Peyer's patch (tissue), 4 donors: ENCODE results near the gene NPTN. TPM values are rescaled to one million over a fixed set of nuclear protein-coding genes. Genes with fewer than 3 reads are reported as not detected.
A peak's percentile ranks its signal among the peaks of the same experiment; 100 is the strongest.
"Not testable (repeated sequence)": the region's sequence is repeated elsewhere in the genome, so short reads cannot be mapped to it uniquely, and the experiment has no call there.

Source experiments
- DNase-seq, 3 donors: peaks; one replicate each; pipeline ENCODE4 v3.0.0-alpha.2; 2017 to 2019
- H3K27ac ChIP-seq, 4 donors: fragments of 200-600 bp; sonication (generic); one replicate each; pipeline ENCODE4 v1.5.1; 2016 to 2019
- H3K27me3 ChIP-seq, 2 donors: fragments of 200-600 bp; sonication (generic); one replicate each; pipeline ENCODE4 v1.5.1; 2019
- H3K36me3 ChIP-seq, 3 donors: fragments of 200-600 bp; sonication (generic); one replicate each; pipeline ENCODE4 v1.5.1; 2016 to 2019
- H3K4me1 ChIP-seq, 4 donors: fragments of 200-600 bp; sonication (generic); one replicate each; pipeline ENCODE4 v1.5.1; 2016 to 2019
- H3K4me3 ChIP-seq, 4 donors: fragments of 200-600 bp; sonication (generic); 1 replicate in 3 of 4; 2 replicates in 1 of 4; pipeline ENCODE4 v1.5.1; 2016 to 2019; ENCODE audit warnings: mild to moderate bottlenecking in 1 of 4
- H3K9me3 ChIP-seq, 4 donors: fragments of 200-600 bp; sonication (generic); one replicate each; pipeline ENCODE4 v1.5.1; 2016 to 2019; ENCODE audit warnings: mild to moderate bottlenecking in 1 of 4
- POLR2A ChIP-seq, 2 donors: fragments of 450-650 bp; IDR thresholded peaks; one replicate each; pipeline ENCODE4 v1.5.1; 2017; ENCODE audit warnings: antibody characterized with exemption in 2 of 2, mild to moderate bottlenecking in 2 of 2, moderate library complexity in 2 of 2
- total RNA-seq, 4 donors: library from RNA; depleted of rRNA; stranded (reverse); fragments of >200 nt; gene quantifications; one replicate each; pipeline ENCODE4 v1.1.0, GENCODE V29; 2016
- TF ChIP-seq, protein P1 (sequence below), 6 experiments: fragments of 450-650 bp in 4 of 6; fragments of 200-600 bp in 2 of 6; sonication (generic) in 1 of 6; IDR thresholded peaks; one replicate each; pipeline ENCODE4 v1.5.1; 2017 to 2019; ENCODE audit warnings: antibody characterized with exemption in 6 of 6, mild to moderate bottlenecking in 3 of 6, moderate library complexity in 1 of 6

Gene NPTN
- total RNA-seq, 4 donors from 2014 or later: 66.0 to 173 (median 133) TPM

DNA sequence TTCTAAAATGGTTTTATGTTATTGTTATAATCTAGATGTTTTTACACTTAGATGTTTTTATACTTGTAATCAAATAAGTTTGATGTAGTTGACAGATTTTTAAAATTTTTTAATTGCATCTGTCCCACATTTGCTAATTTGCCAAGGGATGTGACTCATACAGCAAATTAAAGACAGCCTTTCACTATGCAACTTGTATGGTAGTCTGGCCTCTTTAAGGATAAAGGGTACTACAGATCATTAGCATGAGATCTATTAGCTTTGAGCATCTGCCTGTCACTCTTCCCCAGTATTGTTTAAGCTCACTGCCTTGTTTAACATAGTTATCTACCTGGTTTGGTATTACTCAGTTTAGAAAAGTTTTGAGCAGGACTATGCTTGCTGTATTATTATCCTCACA, 83.0 kb downstream of the NPTN start:
- Histone ChIP-seq H3K9me3 (no peaks in the 10 kb centered on the region), H3K4me1 (no peaks in the 10 kb centered on the region), H3K27ac (no peak overlapping the region), H3K27me3 (no peaks in the 10 kb centered on the region), H3K4me3 (no peak overlapping the region), H3K36me3 (peaks cover 0 to under 1% (median 0%) of the 10 kb centered on the region in 3 donors)
- no peak for DNase-seq
- TF ChIP-seq POLR2A (IDR thresholded peaks at IDR 0.05): no peak
- TF ChIP-seq, protein P1, sequence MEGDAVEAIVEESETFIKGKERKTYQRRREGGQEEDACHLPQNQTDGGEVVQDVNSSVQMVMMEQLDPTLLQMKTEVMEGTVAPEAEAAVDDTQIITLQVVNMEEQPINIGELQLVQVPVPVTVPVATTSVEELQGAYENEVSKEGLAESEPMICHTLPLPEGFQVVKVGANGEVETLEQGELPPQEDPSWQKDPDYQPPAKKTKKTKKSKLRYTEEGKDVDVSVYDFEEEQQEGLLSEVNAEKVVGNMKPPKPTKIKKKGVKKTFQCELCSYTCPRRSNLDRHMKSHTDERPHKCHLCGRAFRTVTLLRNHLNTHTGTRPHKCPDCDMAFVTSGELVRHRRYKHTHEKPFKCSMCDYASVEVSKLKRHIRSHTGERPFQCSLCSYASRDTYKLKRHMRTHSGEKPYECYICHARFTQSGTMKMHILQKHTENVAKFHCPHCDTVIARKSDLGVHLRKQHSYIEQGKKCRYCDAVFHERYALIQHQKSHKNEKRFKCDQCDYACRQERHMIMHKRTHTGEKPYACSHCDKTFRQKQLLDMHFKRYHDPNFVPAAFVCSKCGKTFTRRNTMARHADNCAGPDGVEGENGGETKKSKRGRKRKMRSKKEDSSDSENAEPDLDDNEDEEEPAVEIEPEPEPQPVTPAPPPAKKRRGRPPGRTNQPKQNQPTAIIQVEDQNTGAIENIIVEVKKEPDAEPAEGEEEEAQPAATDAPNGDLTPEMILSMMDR (IDR thresholded peaks at IDR 0.05): no peak

DNA sequence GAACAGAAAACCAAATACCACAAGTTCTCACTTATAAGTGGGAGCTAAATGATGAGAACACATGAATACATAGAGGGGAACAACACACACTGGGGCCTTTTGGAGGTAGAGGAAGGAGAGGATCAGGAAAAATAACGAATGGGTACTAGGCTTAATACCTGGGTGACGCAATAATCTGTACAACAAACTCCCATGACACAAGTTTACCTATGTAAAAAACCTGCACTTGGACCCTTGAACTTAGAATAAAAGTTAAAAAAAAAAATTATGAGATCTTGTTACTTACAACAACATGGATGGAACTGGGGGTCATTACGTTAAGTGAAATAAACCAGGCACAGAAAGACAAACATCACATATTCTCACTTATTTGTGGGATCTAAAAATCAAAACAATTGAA, 84.3 kb downstream of the NPTN start:
- H3K4me1 ChIP-seq, H3K27me3 ChIP-seq, H3K4me3 ChIP-seq, H3K36me3 ChIP-seq, H3K27ac ChIP-seq, DNase-seq, H3K9me3 ChIP-seq: not testable (repeated sequence)

DNA sequence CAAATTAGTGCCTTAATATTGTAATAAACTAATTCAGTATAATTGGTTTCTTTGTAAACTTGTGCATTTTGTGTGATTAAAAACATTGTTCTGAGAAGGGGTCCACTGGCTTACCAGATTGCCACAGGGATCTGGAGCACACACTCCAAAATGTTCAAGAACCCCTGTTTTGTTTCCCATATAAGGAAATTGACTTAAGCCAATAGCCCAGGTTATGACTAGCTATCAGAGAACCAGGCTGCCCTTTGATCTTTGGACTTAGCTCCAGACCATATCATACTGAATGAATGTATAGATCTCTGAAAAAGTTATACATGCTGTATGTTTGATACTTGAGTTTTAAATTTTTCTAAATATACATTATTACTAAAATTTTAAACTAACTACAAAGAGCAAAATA, 91.7 kb downstream of the NPTN start:
- no peak overlapping the region for H3K4me3 ChIP-seq
- H3K9me3 ChIP-seq: no peaks in the 10 kb centered on the region
- H3K27ac ChIP-seq: no peak overlapping the region
- TF ChIP-seq, protein P1 (IDR thresholded peaks at IDR 0.05): no peak
- TF ChIP-seq POLR2A (IDR thresholded peaks at IDR 0.05): no peak
- DNase-seq: peak in 1 of 3 donors; percentile 72
- H3K4me1 ChIP-seq: no peaks in the 10 kb centered on the region
- H3K36me3 ChIP-seq: no peaks in the 10 kb centered on the region
- no peaks in the 10 kb centered on the region for H3K27me3 ChIP-seq

DNA sequence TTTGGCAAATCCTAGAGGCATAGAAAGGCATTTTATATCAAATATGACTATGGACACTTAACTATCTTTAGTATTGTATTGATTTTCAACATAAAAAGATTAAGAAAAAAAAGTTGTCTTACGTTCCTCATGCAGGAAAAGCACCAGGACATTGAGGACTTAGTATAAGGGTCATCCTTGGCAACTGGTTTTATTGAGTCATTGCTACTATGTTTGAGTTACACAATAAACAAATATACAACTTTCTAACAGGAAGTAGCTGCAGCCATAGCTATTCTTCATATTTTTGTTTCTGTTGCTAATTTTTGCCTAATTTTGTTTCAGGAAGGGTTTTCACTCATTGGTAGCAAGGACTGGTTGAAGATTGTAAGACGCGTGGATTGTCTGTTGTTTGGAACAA, 93.0 kb downstream of the NPTN start:
- Histone ChIP-seq H3K4me3 (no peak overlapping the region), H3K9me3 (no peaks in the 10 kb centered on the region), H3K4me1 (no peaks in the 10 kb centered on the region), H3K27ac (no peak overlapping the region), H3K36me3 (no peaks in the 10 kb centered on the region), H3K27me3 (no peaks in the 10 kb centered on the region)
- no peak for TF ChIP-seq POLR2A (IDR thresholded peaks at IDR 0.05)
- TF ChIP-seq, protein P1 (IDR thresholded peaks at IDR 0.05): no peak
- DNase-seq: no peak

DNA sequence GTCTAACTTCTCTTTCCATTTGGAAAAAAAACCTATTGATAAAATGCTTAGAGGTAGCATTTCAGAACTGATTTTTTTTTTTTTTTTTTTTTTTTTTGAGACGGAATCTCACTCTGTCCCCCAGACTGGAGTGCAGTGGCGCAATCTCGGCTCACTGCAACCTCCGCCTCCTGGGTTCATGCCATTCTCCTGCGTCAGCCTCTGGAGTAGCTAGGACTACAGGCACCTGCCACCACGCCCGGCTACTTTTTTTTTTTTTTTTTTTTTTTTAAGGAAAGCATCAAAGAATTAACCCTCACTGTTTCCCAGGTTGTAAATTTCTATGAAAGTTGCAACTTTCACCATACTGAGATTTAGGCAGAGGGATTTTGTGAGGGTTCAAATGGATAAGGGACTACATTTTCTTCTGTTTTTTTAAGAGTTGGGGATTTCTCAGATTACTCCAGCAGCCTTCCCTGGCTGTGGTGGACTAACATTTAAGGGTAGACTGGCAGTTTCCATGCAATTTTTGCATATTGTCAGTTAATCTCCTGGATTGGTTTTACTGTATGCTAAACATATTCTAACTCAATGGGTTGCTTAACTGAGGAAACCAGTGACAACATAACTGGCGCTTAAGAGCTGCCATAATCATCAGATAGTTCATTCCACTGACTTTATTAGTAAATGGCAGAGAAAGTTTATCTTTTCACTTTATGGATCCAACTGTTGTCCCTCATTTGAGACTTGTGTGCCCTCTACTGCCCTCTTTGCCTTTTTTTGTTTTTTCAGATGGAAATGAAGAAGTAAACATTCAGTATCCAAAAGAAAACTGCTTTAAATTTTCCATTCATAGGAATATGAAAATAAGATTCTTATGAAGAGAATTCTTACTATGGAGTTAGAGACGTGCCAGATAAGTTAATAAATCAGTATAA, 93.7 kb downstream of the NPTN start:
- no peaks in the 10 kb centered on the region for H3K36me3 ChIP-seq
- H3K4me1 ChIP-seq: no peaks in the 10 kb centered on the region
- TF ChIP-seq POLR2A (IDR thresholded peaks at IDR 0.05): no peak
- TF ChIP-seq, protein P1 (IDR thresholded peaks at IDR 0.05): no peak
- H3K9me3 ChIP-seq: no peaks in the 10 kb centered on the region
- H3K27ac ChIP-seq: no peak overlapping the region
- no peaks in the 10 kb centered on the region for H3K27me3 ChIP-seq
- H3K4me3 ChIP-seq: no peak overlapping the region
- peak in 1 of 3 donors; percentile 75 for DNase-seq

DNA sequence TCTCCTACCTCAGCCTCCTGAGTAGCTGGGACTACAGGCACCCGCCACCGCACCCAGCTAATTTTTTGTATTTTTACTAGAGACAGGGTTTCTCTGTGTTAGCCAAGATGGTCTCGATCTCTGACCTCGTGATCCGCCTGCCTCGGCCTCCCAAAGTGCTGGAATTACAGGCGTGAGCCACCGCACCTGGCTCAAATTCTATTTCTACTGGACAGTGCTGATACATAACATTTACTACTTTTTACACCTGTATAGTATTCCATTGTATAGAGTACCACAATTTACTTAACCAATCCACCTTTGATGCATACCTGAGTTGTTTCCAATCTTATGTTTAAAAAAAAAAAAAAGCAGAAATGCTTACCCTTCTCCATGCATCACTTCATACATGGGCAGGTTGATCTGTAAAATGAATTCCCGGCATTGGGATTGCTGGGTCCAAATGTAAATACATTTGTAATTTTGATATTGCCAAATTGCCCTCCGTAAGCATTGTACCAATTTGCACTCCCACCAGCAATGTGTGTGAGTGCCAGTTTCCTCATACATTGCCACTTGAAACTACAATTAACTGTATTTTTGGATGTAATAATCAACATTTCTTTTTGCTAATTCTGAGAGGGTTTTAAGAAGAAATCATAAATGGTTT, 94.5 kb downstream of the NPTN start:
- Histone ChIP-seq H3K36me3 (no peaks in the 10 kb centered on the region), H3K4me1 (no peaks in the 10 kb centered on the region), H3K27ac (no peak overlapping the region), H3K27me3 (no peaks in the 10 kb centered on the region), H3K4me3 (no peak overlapping the region), H3K9me3 (no peaks in the 10 kb centered on the region)
- TF ChIP-seq, protein P1 (IDR thresholded peaks at IDR 0.05): no peak
- no peak for TF ChIP-seq POLR2A (IDR thresholded peaks at IDR 0.05)
- no peak for DNase-seq
